K562 (cell line): Measurements from ENCODE around the gene GTPBP2. TPM values are rescaled to one million over a fixed set of nuclear protein-coding genes. Genes with fewer than 3 reads are reported as not detected.

ENCODE experiments used
- CSDE1 ChIP-seq, 2 experiments: fragments of 450-650 bp; IDR thresholded peaks; 2 replicates each; pipeline ENCODE4 v1.6.1; 2016; ENCODE audit warnings: mild to moderate bottlenecking in 1 of 2
- DPF2 ChIP-seq: fragments of 450-650 bp; IDR thresholded peaks from 2 replicates; pipeline ENCODE4 v1.6.1; 2016
- FOXK2 ChIP-seq, 2 experiments: fragments of 450-650 bp; IDR thresholded peaks in 1 of 2; conservative IDR thresholded peaks in 1 of 2; 2 replicates each; pipeline ENCODE4 v1.6.1; 2016; ENCODE audit warnings: low read depth in 2 of 2, mild to moderate bottlenecking in 1 of 2
- IRF9 ChIP-seq: fragments of 450-650 bp; IDR thresholded peaks from 2 replicates; pipeline ENCODE4 v1.6.1; 2016; ENCODE audit warnings: missing biosample characterization, missing genetic modification characterization
- MCM2 ChIP-seq: fragments of 450-650 bp; IDR thresholded peaks from 2 replicates; pipeline ENCODE4 v1.6.1; 2017; ENCODE audit warnings: low read depth, mild to moderate bottlenecking
- MITF ChIP-seq: IDR thresholded peaks from 2 replicates; pipeline ENCODE4 v1.6.1; 2014; ENCODE audit warnings: antibody characterized with exemption
- NFRKB ChIP-seq: fragments of 450-650 bp; IDR thresholded peaks from 2 replicates; pipeline ENCODE4 v1.6.1; 2016; ENCODE audit warnings: low read depth
- NR1H2 ChIP-seq: sonication (generic); formaldehyde crosslinking; IDR thresholded peaks from 2 replicates; pipeline ENCODE4 v1.4.0; 2020; ENCODE audit warnings: mild to moderate bottlenecking, missing genetic modification reagents
- PCBP2 ChIP-seq: fragments of 200-400 bp; formaldehyde crosslinking; IDR thresholded peaks from 2 replicates; pipeline ENCODE4 v1.6.1; 2018; ENCODE audit warnings: low read length, low read depth, mild to moderate bottlenecking, moderate library complexity; ENCODE audit not compliant: poor library complexity, severe bottlenecking
- PTRF ChIP-seq: fragments of 450-650 bp; IDR thresholded peaks from 2 replicates; pipeline ENCODE4 v1.6.1; 2016; ENCODE audit warnings: mild to moderate bottlenecking, missing genetic modification characterization, missing compliant biosample characterization
- SOX6 ChIP-seq: fragments of 450-650 bp; IDR thresholded peaks from 2 replicates; pipeline ENCODE4 v1.6.1; 2014; ENCODE audit warnings: mild to moderate bottlenecking
- SRSF7 ChIP-seq: fragments of 200-400 bp; formaldehyde crosslinking; optimal IDR thresholded peaks from 2 replicates; pipeline ENCODE3; 2017; ENCODE audit warnings: mild to moderate bottlenecking, low read depth, low read length
- TEAD2 ChIP-seq: fragments of 450-650 bp; IDR thresholded peaks from 2 replicates; pipeline ENCODE4 v1.6.1; 2016; ENCODE audit warnings: missing genetic modification characterization, control low read depth, missing compliant biosample characterization
- YY1 ChIP-seq, 3 experiments: IDR thresholded peaks; 2 replicates each; pipeline ENCODE4 v1.6.1; 2011; ENCODE audit warnings: low read length in 2 of 3, mild to moderate bottlenecking in 2 of 3, moderate library complexity in 2 of 3, borderline replicate concordance in 1 of 3, control low read depth in 1 of 3, low read depth in 1 of 3; ENCODE audit not compliant: insufficient read depth in 3 of 3, insufficient replicate concordance in 2 of 3, control insufficient read depth in 1 of 3, insufficient read length in 1 of 3; ENCODE audit errors: extremely low read depth in 1 of 3
- ZC3H11A ChIP-seq: IDR thresholded peaks from 2 replicates; pipeline ENCODE4 v1.6.1; 2012; ENCODE audit warnings: low read depth, low read length, improper control_type of control experiment
- ZNF282 ChIP-seq: sonication (generic); formaldehyde crosslinking; IDR thresholded peaks from 2 replicates; pipeline ENCODE4 v1.8.1; 2023; ENCODE audit warnings: missing genetic modification reagents
- ZNF561 ChIP-seq: fragments of 450-650 bp; formaldehyde crosslinking; conservative IDR thresholded peaks from 2 replicates; pipeline ENCODE4 v1.4.0; 2020; ENCODE audit warnings: mild to moderate bottlenecking, moderate library complexity
- ZNF778 ChIP-seq: fragments of 450-650 bp; formaldehyde crosslinking; IDR thresholded peaks from 2 replicates; pipeline ENCODE4 v1.4.0; 2020; ENCODE audit warnings: mild to moderate bottlenecking, moderate library complexity
- polyA plus RNA-seq, 8 experiments: library from polyadenylated mRNA; depleted of rRNA in 4 of 8; stranded (reverse) in 5 of 8; unstranded in 3 of 8; fragments of >200 nt; fragmentation: Nextera tagmentation in 2 of 8; fragmentation: Illumina TruSeq in 1 of 8; extraction: Ambion mirVana in 2 of 8; extraction: Trizol in 1 of 8; gene quantifications; 2 replicates each; pipeline versions ENCODE4 v1.2.1 to v1.2.3, GENCODE V29; 2011 to 2014; ENCODE audit warnings: inconsistent platforms in 1 of 8, missing spikeins in 1 of 8
- total RNA-seq, 7 experiments: library from RNA; depleted of rRNA in 6 of 7; stranded (reverse); fragments of >200 nt in 6 of 7; fragmentation: Illumina TruSeq in 2 of 7; extraction: Trizol in 2 of 7; gene quantifications; 2 replicates each; pipeline versions ENCODE4 v1.2.1 to v1.2.3, GENCODE V29; 2011 to 2021; ENCODE audit warnings: low replicate concordance in 1 of 7
- TF ChIP-seq, protein P1 (sequence below): conservative IDR thresholded peaks from 2 replicates; pipeline ENCODE4 v1.6.1; 2011; ENCODE audit warnings: low read depth, mild to moderate bottlenecking, low read length; ENCODE audit not compliant: control insufficient read depth
- TF ChIP-seq, protein P2 (sequence below): sonication (generic); formaldehyde crosslinking; IDR thresholded peaks from 2 replicates; pipeline ENCODE4 v1.9.0; 2022; ENCODE audit warnings: mild to moderate bottlenecking, missing genetic modification reagents
- TF ChIP-seq, protein P3 (sequence below): IDR thresholded peaks from 2 replicates; pipeline ENCODE4 v1.6.1; 2012; ENCODE audit warnings: low read depth, low read length, improper control_type of control experiment, borderline replicate concordance
- TF ChIP-seq, protein P4 (sequence below): sonication (generic); formaldehyde crosslinking; IDR thresholded peaks from 2 replicates; pipeline ENCODE4 v1.8.1; 2023; ENCODE audit warnings: mild to moderate bottlenecking, missing genetic modification reagents, moderate library complexity

The GTPBP2 gene
- total and polyA plus RNA-seq, 9 of the 15 experiments (the other 6 are each of a cell fraction or from before 2014, with no cell fraction given): 48.4 to 196 (median 111) TPM

- TF ChIP-seq, protein P1, sequence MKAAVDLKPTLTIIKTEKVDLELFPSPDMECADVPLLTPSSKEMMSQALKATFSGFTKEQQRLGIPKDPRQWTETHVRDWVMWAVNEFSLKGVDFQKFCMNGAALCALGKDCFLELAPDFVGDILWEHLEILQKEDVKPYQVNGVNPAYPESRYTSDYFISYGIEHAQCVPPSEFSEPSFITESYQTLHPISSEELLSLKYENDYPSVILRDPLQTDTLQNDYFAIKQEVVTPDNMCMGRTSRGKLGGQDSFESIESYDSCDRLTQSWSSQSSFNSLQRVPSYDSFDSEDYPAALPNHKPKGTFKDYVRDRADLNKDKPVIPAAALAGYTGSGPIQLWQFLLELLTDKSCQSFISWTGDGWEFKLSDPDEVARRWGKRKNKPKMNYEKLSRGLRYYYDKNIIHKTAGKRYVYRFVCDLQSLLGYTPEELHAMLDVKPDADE: no peak
- TF ChIP-seq ZNF282 (CRISPR knock-in tag): no peak
- TF ChIP-seq SRSF7: no peak
- peak; percentile 46; the same call in 1 of the 2 replicates for TF ChIP-seq PTRF (tag)
- peak; percentile 77; the same call in 1 of the 2 replicates for TF ChIP-seq DPF2
- no peak for TF ChIP-seq FOXK2 (conservative IDR thresholded peaks at IDR 0.05 in 1 of 2, IDR thresholded peaks at IDR 0.05 in 1 of 2; ENCODE audit: low read depth in 2 of 2)
- no peak for TF ChIP-seq MCM2
- TF ChIP-seq, protein P2, sequence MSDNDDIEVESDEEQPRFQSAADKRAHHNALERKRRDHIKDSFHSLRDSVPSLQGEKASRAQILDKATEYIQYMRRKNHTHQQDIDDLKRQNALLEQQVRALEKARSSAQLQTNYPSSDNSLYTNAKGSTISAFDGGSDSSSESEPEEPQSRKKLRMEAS (CRISPR knock-in tag): no peak
- 0 out of 2 replicates have a peak, but pooled peaks have one; percentile 64 for TF ChIP-seq ZNF561
- TF ChIP-seq CSDE1 (IDR thresholded peaks at IDR 0.05): no peak
- TF ChIP-seq MITF: no peak
- no peak for TF ChIP-seq NR1H2 (CRISPR knock-in tag)
- TF ChIP-seq IRF9 (tag): peak; percentile 84; the same call in 1 of the 2 replicates
- TF ChIP-seq ZC3H11A: no peak
- peak; percentile 65 for TF ChIP-seq SOX6
- TF ChIP-seq NFRKB: no peak
- no peak for TF ChIP-seq YY1 (IDR thresholded peaks at IDR 0.05; ENCODE audit: borderline replicate concordance in 1 of 3, control insufficient read depth in 1 of 3, extremely low read depth in 1 of 3, insufficient read depth in 3 of 3, insufficient read length in 1 of 3, insufficient replicate concordance in 2 of 3, low read depth in 1 of 3, low read length in 2 of 3)
- TF ChIP-seq, protein P3, sequence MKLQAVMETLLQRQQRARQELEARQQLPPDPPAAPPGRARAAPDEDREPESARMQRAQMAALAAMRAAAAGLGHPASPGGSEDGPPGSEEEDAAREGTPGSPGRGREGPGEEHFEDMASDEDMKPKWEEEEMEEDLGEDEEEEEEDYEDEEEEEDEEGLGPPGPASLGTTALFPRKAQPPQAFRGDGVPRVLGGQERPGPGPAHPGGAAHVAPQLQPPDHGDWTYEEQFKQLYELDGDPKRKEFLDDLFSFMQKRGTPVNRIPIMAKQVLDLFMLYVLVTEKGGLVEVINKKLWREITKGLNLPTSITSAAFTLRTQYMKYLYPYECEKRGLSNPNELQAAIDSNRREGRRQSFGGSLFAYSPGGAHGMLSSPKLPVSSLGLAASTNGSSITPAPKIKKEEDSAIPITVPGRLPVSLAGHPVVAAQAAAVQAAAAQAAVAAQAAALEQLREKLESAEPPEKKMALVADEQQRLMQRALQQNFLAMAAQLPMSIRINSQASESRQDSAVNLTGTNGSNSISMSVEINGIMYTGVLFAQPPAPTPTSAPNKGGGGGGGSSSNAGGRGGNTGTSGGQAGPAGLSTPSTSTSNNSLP: no peak
- TF ChIP-seq ZNF778 (CRISPR knock-in tag): no peak
- TF ChIP-seq TEAD2 (tag): no peak
- no peak for TF ChIP-seq PCBP2
- TF ChIP-seq, protein P4, sequence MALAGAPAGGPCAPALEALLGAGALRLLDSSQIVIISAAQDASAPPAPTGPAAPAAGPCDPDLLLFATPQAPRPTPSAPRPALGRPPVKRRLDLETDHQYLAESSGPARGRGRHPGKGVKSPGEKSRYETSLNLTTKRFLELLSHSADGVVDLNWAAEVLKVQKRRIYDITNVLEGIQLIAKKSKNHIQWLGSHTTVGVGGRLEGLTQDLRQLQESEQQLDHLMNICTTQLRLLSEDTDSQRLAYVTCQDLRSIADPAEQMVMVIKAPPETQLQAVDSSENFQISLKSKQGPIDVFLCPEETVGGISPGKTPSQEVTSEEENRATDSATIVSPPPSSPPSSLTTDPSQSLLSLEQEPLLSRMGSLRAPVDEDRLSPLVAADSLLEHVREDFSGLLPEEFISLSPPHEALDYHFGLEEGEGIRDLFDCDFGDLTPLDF (CRISPR knock-in tag): no peak
Observed at GRCh38 chr6:43570876-43571441, 58.1 kb downstream of the GTPBP2 start (continued).
